ENCODE measurements around the gene ZNF326.
"Not testable (repeated sequence)": the region's sequence is repeated elsewhere in the genome, so short reads cannot be mapped to it uniquely, and the experiment has no call there.

The ZNF326 gene

DNA sequence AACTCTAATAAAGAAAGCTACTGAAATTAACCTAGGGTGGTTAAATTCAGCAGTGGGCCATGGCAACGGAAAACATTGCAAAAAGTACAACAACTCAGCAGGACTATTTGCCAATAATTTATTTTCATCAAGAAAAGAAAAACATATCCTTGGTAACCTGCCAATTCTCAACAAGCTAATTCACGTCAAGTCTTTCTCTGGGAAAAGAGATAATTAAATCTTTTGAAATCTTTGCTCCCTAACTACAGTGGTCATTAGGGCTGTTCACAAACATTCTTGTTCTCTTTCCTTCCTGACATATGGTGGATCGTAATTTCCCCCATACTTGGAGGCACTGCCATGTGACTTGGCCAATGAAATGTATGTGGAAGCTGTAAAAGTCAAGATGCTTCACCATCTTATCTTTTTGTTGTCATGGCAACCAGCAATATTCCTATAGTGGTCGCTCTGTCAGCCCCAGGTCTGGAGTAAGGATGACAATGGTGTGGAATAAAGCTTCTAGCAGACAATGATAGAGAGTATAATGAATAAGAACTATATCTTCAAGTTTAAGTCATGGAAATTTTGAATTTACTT is 29.6 kb upstream of the ZNF326 start:
- H3K4me3 ChIP-seq (ENCODE audit: low read depth, low read length), result no peak overlapping the region

DNA sequence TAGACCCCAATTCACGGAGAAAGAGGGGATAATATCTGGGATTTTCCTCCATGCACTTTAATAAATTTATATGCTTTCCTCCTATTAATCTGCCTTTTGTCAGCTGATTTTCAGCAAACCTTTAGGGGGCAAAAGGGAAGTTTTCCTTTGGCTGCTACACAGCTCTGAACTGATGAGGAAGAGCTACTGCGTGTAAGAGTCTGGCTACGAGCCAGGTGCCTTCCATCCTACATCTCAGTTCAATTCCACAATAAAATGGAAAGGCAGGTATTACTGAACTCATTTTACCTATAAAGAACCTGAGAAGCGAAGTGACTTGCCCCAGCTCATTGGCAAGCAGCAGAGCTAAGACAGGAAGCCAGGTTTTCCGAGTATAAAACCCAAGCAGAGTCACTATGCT is 28.3 kb upstream of the ZNF326 start:
- H3K4me3 ChIP-seq (ENCODE audit: low read depth, low read length), result no peak overlapping the region

DNA sequence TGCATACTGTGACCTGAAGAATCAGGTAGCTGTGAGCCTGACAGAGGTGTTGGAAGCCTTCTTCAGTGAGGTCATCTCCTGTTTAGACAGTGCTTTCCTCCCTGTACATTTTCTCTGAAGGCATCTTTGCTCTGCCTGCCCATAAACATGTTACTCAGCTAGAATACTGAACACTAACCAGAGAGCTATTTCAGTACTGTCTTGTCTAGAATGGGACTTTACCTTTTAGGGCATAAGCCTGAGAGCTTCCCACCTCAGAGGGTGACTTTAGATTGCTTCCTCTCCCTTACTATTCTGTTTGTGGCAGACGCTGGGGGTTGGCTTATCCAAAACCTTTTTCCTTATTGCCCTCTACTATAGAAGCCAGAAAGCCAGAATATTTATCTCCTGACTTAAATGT is 23.3 kb upstream of the ZNF326 start:
- H3K4me3 ChIP-seq (ENCODE audit: low read depth, low read length), result no peak overlapping the region

DNA sequence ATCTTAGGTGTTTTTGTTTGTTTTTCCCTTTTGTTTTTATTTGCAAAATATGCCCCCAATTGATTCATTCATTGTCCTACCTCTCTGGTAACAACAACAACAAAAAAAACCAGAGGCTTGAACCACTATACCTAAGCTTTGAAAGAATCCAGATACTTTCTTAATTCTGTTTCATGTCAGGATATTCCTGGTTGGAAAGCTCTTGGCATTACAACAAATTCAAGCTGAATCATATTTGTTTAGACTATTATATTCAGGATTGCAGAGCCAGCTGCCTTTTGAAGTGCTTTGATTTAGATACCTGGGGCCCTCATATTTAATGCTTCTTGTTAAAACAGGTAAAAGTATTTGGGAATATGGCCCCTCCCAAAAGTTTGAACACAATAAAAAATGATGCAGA is 22.9 kb upstream of the ZNF326 start:
- no peak overlapping the region for H3K4me3 ChIP-seq (ENCODE audit: low read depth, low read length)

DNA sequence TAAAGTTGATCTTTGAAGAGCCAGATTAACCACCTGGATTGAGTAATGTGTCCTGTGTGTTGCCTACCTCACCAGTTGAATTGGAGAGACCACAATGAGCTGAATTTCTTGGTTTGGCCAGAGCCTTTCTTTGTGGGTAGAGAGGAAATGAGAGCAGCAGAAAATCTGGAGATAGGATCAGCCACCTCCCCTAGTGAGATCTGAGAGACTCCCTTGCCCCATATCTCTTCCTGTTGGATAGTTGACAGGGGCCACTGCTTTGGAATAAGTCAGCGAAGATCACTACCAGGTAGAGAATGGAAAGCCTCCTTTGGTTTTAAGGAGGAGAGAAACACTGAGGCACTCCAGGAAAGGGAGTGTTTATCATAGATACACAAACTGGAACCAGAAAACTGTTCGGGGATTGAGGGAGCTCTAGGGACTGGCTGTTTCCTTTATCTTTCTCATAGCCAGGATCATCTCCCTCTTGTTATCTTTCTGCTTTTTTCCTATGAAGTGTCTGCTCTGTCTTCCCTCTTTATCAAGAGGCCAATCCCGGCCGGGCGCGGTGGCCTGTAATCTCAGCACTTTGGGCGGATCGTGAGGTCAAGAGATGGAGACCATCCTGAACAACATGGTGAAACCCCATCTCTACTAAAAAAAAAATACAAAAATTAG is 21.3 kb upstream of the ZNF326 start:
- no peak overlapping the region for H3K4me3 ChIP-seq (ENCODE audit: low read depth, low read length)

DNA sequence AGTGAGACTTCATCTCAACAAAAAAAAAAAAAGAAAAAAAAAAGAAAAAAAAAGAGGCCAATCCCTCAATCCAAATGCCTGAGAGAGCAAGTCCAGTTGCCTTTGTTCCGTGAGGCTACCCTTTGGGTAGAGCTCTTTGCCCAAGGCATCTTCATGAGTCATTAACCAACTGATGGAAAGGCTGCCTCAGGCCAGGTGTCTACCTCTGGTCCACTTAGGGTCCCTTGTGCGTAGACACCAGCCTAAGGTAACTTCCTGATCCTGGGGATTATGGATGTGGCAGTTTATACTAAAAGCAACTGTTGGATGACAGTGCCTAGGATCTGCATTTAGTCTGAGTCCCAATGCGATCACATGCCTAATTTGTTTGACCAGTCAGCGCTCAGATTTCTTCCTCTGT is 20.7 kb upstream of the ZNF326 start:
- H3K4me3 ChIP-seq (ENCODE audit: low read depth, low read length), result no peak overlapping the region

DNA sequence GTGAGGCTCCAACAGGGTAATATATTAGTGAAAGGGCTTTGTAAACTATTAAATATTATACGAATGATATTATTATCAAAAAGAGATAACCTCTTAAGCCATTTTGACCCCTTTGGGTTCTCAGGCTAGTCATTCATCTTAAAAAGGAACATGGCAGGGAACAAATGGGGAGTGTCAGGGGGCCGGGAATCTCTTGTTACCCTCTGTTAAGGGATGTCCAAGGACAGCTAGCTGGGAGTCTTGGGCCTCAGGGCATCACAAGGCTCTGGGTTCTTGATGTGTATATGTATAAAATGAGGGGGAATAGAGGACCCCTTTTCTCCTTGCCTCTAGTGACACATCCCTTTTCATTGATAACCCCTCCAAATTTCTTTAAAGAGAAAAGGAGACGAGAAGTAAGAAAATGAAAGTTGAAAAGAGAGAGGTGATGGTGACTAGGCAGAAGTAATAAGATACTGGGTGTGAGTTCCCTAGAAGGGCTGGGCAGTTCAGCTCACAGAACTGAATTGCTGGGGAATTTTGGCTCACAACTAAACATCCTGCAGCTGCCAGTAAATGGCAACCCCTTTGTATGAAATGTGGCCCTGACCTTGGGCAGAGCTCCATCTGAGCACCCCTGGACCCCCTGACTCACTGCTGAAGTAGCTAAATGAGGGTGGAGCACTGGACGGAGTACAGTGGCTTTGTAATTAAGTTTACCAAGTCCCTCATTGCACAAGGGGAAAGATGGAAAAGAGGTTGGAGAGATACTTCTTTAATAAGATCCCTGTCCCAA is 20.0 kb upstream of the ZNF326 start:
- no peak overlapping the region for H3K4me3 ChIP-seq (ENCODE audit: low read depth, low read length)

DNA sequence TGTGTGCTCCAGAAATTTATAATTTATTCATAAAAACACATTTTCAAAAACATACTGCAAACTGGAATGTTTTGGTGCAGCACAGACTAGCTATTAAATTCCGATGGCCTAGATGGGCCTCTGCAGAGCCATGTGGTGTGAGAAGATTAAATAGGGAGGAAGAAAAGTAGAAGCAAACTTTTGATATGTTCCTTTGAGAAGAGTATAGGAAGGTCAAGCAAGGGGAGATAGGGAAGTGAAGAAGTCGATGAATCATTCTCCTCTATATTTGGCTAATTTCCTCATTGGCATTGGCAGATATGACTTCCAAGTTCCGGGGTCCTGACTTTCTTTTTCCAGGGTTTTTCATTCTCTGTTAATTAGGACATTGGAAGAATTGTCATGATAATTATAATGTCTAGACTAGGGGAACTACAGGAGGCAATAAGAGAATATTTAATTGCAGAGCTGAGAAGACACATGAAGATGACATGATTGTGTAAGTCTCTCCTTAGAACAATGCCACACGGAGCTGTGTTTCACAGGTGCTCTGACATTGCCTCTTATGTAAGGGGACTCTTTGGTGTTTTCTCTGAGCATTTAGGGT is 19.3 kb upstream of the ZNF326 start:
- no peak overlapping the region for H3K4me3 ChIP-seq (ENCODE audit: low read depth, low read length)

DNA sequence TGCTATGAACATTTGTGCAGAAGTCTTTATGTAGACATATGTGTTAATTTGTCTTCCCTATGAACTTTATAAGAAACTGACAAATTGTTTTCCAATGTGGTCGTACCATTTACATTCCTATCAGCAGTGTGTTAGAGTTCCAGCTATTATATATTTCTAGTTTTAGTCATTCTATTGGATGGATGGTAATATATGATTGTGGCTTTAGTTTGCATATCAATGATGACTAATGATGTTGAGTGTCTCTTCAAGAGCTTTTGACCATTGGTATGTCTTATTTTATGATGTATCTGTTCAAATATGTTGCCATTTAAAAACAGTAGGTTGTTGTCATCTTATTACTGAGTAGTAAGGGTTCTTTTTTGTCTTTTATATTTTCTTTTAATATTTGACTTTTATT is 16.2 kb upstream of the ZNF326 start:
- H3K4me3 ChIP-seq (ENCODE audit: low read depth, low read length), result no peak overlapping the region

DNA sequence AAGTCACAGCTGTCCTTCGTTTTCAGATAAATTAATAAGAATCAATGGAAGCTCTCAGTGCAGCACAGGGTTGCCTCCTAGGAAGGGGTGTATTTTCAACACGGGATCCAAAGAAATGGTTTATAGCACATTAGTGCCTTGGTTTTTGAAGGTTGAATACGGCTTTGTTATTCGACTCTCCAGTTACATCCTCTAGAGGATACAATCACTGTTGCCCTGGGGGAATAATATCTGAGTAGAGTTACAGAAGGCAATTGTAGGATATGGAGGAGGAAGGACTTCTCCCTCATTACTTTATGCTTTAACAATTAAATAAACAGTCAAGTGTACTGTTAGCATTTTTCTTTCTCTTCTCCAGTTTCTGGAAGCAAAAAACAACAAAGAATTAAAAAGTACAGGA is 14.3 kb upstream of the ZNF326 start:
- no peak overlapping the region for H3K4me3 ChIP-seq (ENCODE audit: low read depth, low read length)

DNA sequence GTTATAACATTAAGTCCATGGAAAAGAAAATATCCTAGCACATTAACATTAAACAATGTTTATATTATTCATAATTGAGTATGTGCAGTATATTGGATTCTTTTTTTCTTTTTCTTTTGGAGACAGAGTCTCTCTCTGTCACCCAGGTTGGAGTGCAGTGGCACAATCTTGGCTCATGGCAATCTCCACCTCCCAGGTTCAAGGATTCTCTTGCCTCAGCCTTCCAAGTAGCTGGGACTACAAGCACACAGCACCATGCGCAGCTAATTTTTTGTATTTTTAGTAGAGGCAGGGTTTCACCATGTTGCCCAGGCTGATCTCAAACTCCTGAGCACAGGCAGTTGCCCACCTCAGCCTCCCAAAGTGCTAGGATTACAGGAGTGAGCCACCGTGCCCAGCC is 12.1 kb upstream of the ZNF326 start:
- H3K4me3 ChIP-seq (ENCODE audit: low read depth, low read length), result not testable (repeated sequence)

DNA sequence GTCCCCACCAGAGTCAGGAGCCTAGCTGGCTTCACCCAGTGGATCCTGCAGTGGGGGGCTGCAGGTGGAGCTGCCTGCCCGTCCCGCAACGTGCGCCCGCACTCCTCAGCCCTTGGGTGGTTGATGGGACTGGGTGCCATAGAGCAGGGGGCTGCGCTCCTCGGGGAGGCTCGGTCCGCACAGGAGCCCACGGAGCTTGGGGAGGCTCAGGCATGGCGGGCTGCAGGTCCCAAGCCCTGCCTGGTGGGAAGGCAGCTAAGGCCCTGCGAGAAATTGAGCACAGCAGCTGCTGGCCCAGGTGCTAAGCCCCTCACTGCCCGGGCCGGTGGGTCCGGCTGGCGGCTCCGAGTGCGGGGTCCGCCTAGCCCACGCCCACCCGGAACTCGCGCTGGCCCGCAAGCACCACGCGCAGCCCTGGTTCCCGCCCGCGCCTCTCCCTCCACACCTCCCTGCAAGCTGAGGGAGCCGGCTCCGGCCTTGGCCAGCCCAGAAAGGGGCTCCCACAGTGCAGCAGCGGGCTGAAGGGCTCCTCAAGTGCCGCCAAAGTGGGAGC is 10.3 kb upstream of the ZNF326 start:
- H3K4me3 ChIP-seq (ENCODE audit: low read depth, low read length), result not testable (repeated sequence)

DNA sequence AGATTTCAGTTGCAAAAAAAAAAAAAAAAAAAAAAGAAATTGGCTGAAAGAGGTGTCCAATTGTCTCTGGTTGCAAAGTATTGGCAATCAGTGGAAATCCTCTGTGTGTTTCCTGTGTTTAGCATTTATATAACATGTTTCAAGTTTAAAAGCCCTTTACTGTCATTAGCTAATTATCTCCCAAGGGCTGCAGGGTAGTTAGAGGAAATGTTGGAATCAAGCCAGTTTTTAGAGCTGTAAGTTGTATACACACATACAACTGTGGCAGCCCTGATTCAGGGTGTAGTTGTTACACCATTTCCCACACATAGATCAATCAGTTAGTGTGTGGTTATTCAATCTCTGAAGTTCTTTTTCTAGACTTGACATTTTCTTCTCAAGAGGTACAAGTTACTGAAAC is 8.9 kb upstream of the ZNF326 start:
- no peak overlapping the region for H3K4me3 ChIP-seq (ENCODE audit: low read depth, low read length)

DNA sequence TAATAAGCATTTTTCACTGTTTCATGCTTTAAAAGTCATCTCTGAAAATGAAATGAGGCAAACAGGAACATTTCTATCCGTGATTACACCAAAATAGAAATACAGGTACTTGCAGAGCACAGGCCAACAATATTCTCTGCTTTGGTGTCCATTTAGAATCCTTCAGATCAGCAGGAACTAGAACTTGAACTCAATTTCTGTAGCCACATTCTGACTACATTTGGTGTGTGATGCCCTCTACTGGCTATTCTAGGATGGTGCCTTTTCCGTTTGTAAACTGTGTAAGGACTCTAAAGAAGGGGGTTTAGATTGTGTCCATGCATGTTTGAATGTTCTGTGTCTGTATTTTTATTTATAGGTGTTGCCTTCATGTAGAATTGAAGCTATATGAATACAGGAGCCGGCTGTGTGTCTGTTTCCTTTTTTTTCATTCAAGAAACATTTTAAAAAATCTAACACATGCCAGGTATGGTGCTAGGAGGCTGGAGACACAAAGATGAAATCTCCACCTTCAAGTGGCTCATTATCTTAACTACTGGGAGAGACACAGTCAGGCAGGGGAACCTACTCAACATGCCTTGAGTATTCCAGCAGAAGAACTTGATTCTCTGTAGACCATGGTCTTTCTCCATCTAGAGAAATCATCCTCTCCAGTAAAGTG is 7.6 kb upstream of the ZNF326 start:
- no peak overlapping the region for H3K4me3 ChIP-seq (ENCODE audit: low read depth, low read length)

DNA sequence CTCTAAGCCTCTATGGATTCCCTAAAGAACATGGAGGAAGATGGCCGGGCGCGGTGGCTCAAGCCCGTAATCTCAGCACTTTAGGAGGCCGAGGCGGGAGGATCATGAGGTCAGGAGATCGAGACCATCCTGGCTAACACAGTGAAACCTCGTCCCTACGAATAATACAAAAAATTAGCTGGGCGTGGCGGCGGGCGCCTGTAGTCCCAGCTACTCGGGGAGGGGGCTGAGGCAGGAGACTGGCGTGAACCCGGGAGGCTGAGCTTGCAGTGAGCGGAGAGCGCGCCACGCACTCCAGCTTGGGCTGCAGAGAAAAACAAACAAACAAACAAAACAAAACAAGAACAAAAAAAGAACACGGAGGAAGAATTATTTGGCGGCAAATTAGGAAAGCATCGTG is 5.8 kb upstream of the ZNF326 start:
- no peak overlapping the region for H3K4me3 ChIP-seq (ENCODE audit: low read depth, low read length)

DNA sequence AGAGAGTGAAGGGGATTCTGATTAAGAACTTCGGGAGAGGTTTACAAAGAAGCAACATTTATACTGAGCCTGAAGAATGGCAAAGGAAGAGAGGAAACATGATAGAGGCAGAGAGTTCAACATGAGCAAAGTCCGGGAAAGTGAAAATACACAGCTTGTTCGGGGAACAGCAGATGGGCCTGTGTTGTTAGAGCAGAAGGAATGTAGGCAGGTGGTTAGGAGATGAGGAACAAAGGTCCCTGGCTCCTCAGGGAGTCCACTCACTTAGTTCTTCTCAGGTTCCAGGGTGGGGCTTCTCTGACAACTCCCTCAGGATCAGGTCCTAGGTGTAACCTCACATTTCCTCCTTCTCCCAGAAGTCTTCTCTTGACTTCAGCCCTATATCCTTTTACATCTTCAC is 5.1 kb upstream of the ZNF326 start:
- no peak overlapping the region for H3K4me3 ChIP-seq (ENCODE audit: low read depth, low read length)

DNA sequence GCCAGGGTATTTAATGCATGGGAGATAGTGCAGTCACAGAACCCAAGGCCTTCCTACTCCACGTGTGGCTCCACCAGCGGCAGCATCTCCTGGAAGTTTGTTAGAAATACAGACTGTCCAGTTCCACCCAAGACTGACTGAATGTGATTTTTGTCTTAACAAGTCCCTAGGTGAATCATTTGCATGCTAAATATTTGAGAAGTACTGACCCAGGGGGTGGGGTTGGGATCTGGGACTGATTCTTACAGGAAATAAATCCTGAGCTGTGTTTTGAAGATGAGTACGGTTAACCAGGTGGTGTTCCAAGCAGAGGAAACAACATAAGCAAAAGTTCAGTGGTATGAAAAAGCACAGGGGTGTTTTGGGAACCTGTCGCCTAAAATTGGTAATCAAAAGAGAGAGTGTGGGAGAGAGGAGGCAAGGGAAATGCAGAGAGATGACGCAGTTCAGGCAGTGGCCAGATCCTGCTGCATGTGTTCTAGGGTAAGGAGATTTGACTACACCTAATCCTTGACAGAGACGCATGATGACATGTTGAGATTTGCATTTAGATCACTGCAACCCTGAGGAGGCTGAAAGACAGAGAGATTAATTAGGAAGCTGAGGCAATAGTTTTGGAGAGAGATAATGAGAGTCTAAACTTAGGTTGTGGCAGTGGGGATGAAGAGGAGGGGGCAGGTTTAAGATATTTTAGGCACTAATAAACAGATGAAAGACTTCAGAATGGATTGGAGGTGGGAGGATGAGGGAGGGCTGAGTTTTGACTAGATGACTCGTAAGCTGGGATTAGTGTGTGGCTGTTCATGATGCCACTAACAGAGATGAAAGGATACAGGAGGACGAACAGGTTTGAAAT is 3.7 kb upstream of the ZNF326 start:
- no peak overlapping the region for H3K4me3 ChIP-seq (ENCODE audit: low read depth, low read length)

DNA sequence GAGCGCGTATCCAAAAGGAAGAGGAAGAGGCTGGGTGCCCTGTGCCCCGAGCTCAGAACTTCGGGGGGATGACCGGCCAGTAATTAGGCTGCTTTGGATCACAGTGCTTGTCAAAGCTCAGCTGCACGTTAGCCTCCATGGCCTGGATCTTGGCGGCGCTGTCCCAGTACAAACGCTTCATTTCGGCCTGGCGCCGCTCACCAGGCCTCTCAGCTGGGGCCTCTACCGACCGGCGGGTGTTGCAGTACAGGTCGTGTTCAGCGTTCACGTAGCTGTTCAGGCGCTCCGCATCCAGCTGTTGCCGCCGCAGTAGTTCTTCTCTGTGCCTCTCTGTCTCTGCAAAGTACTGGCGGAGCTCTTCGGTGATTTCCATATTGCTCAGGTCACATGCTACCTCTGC is 1.4 kb upstream of the ZNF326 start:
- no peak overlapping the region for H3K4me3 ChIP-seq (ENCODE audit: low read depth, low read length)

DNA sequence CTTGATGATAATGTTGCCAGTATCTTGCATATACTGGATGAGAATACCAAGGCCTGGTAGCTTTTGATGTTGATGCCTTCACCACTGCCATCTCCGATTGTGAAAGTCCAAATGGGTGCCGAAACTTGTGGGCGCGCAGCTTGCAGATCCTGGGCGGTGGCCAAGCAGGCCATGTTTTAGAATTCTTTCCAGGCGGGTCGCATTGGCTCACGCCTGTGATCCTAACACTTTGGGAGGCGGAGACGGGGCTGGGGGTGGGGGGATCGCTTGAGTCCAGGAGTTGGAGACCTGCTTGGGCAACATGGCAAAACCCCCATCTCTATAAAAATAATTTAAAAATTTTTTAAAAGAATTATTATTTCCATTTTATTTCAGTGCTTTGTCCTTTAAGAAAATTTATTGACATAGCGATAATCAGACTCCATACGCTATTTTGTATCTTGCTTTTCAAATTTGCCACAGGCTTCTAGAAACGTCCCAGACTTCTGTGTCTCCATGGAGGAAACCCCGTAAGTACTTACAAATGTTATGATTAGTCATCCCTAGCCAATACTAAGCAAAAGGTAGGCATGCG is 592 bp upstream of the ZNF326 start:
- peak overlapping the region; percentile 35 for H3K4me3 ChIP-seq (ENCODE audit: low read depth, low read length)
